Esophagus (tissue), 2 donors: ENCODE results near the gene THRB. TPM values are rescaled to one million over a fixed set of nuclear protein-coding genes. Genes with fewer than 3 reads are reported as not detected.
A peak's percentile ranks its signal among the peaks of the same experiment; 100 is the strongest.

Experiments used
- H3K27ac ChIP-seq, 2 donors: one replicate each; pipeline ENCODE4 v1.5.1; 2013; ENCODE audit warnings: low read depth in 2 of 2, mild to moderate bottlenecking in 2 of 2, inconsistent platforms in 1 of 2, low read length in 1 of 2, moderate library complexity in 1 of 2
- H3K27me3 ChIP-seq, 2 donors: one replicate each; pipeline ENCODE4 v1.6.1; 2013; ENCODE audit warnings: low read length in 2 of 2, control low read depth in 1 of 2, mild to moderate bottlenecking in 1 of 2; ENCODE audit not compliant: insufficient read depth in 2 of 2, control insufficient read depth in 1 of 2
- H3K36me3 ChIP-seq, 2 donors: one replicate each; pipeline ENCODE4 v1.6.1; 2013; ENCODE audit warnings: low read length in 1 of 2; ENCODE audit not compliant: control insufficient read depth in 2 of 2, insufficient read depth in 2 of 2
- H3K4me1 ChIP-seq, 2 donors: one replicate each; pipeline ENCODE4 v1.6.1; 2013; ENCODE audit warnings: low read length in 1 of 2; ENCODE audit not compliant: control insufficient read depth in 2 of 2, insufficient read depth in 2 of 2
- H3K4me3 ChIP-seq, 2 donors: one replicate each; pipeline ENCODE4 v1.5.1; 2013; ENCODE audit warnings: low read length in 2 of 2, mild to moderate bottlenecking in 2 of 2, low read depth in 1 of 2, moderate library complexity in 1 of 2
- H3K9me3 ChIP-seq, 2 donors: one replicate each; pipeline ENCODE4 v1.6.1; 2013; ENCODE audit warnings: mild to moderate bottlenecking in 2 of 2, low read depth in 1 of 2, low read length in 1 of 2, moderate library complexity in 1 of 2; ENCODE audit not compliant: control insufficient read depth in 2 of 2, insufficient read depth in 1 of 2
- WGBS, 2 donors: extraction: QIAGEN DNeasy Blood & Tissue Kit; methylation state at CpG; one replicate each; pipeline ENCODE4 v1.1.7; 2013; 5-methylcytosine and 5-hydroxymethylcytosine counted together
- polyA plus RNA-seq, 2 donors: library from polyadenylated mRNA; stranded (reverse); fragments of 200-250 nt; gene quantifications; one replicate each; pipeline ENCODE4 v1.2.3, GENCODE V29; 2013
- donor health status: healthy with polysubstance abuse.
- donor health status: Bipolar disorder and iron deficiency.

THRB gene
- polyA plus RNA-seq, 2 donors, result 1.4 to 2.5 TPM

GRCh38 chr3:24242012-24242698, 252.5 kb downstream of the THRB start:
- no peak overlapping the region for H3K4me3 ChIP-seq

GRCh38 chr3:24240306-24240705, 254.3 kb downstream of the THRB start:
- H3K27me3 ChIP-seq, result no peaks in the 10 kb centered on the region
- peak overlapping the region in 1 of 2 donors; percentile 18 for H3K27ac ChIP-seq
- H3K9me3 ChIP-seq, result no peaks in the 10 kb centered on the region
- 95 to 97% methylated on average over 6 of the region's 6 CpGs for WGBS, 2 donors
- no peaks in the 10 kb centered on the region for H3K36me3 ChIP-seq
- H3K4me1 ChIP-seq, result peaks cover 4 to 6% of the 10 kb centered on the region in 2 donors
- H3K4me3 ChIP-seq, result no peak overlapping the region

More at GRCh38 chr3:24242012-24242698, 252.5 kb downstream of the THRB start:
- Histone ChIP-seq H3K4me1 (peaks cover 4 to 6% of the 10 kb centered on the region in 2 donors), H3K36me3 (no peaks in the 10 kb centered on the region), H3K9me3 (no peaks in the 10 kb centered on the region), H3K27me3 (no peaks in the 10 kb centered on the region), H3K27ac (peak overlapping the region; percentile 42 to 45)
- WGBS, 2 donors, result 17 to 26% methylated on average over 6 of the region's 6 CpGs

GRCh38 chr3:24237971-24238706, 256.5 kb downstream of the THRB start:
- Histone ChIP-seq H3K36me3 (no peaks in the 10 kb centered on the region), H3K9me3 (no peaks in the 10 kb centered on the region), H3K27me3 (no peaks in the 10 kb centered on the region), H3K27ac (no peak overlapping the region), H3K4me1 (peaks cover 4 to 6% of the 10 kb centered on the region in 2 donors), H3K4me3 (no peak overlapping the region)
- 27 to 28% methylated on average over 4 of the region's 4 CpGs for WGBS, 2 donors

- no peaks in the 10 kb centered on the region for H3K4me1 ChIP-seq
- H3K9me3 ChIP-seq, result no peaks in the 10 kb centered on the region
- H3K36me3 ChIP-seq, result no peaks in the 10 kb centered on the region
- H3K27me3 ChIP-seq, result no peaks in the 10 kb centered on the region
- WGBS, 2 donors, result 52 to 60% methylated on average over 3 of the region's 3 CpGs
- H3K27ac ChIP-seq, result no peak overlapping the region
- no peak overlapping the region for H3K4me3 ChIP-seq
These were observed 259.5 kb downstream of the THRB start for GRCh38 chr3:24235121-24235520.

GRCh38 chr3:24232784-24233183, 261.9 kb downstream of the THRB start:
- 86 to 93% methylated on average over 1 of the region's 1 CpG for WGBS, 2 donors
- Histone ChIP-seq H3K27me3 (no peaks in the 10 kb centered on the region), H3K4me3 (no peak overlapping the region), H3K4me1 (no peaks in the 10 kb centered on the region), H3K27ac (no peak overlapping the region), H3K9me3 (no peaks in the 10 kb centered on the region), H3K36me3 (no peaks in the 10 kb centered on the region)

- Histone ChIP-seq H3K36me3 (no peaks in the 10 kb centered on the region), H3K27me3 (no peaks in the 10 kb centered on the region), H3K27ac (no peak overlapping the region), H3K4me1 (no peaks in the 10 kb centered on the region), H3K9me3 (no peaks in the 10 kb centered on the region), H3K4me3 (no peak overlapping the region)
- WGBS, 2 donors, result 74 to 79% methylated on average over 5 of the region's 5 CpGs
These were observed 265.0 kb downstream of the THRB start for GRCh38 chr3:24229468-24230221.

GRCh38 chr3:24227635-24228034, 267.0 kb downstream of the THRB start:
- WGBS, 2 donors, result 82 to 85% methylated on average over 3 of the region's 3 CpGs
- Histone ChIP-seq H3K36me3 (no peaks in the 10 kb centered on the region), H3K9me3 (no peaks in the 10 kb centered on the region), H3K4me1 (no peaks in the 10 kb centered on the region), H3K4me3 (no peak overlapping the region), H3K27me3 (no peaks in the 10 kb centered on the region), H3K27ac (no peak overlapping the region)

GRCh38 chr3:24226397-24226796, 268.3 kb downstream of the THRB start:
- Histone ChIP-seq H3K9me3 (no peaks in the 10 kb centered on the region), H3K4me3 (no peak overlapping the region), H3K36me3 (no peaks in the 10 kb centered on the region), H3K4me1 (no peaks in the 10 kb centered on the region), H3K27ac (no peak overlapping the region), H3K27me3 (no peaks in the 10 kb centered on the region)
- WGBS, 2 donors, result 78 to 80% methylated on average over 2 of the region's 2 CpGs

GRCh38 chr3:24225385-24225950, 269.2 kb downstream of the THRB start:
- Histone ChIP-seq H3K9me3 (no peaks in the 10 kb centered on the region), H3K27me3 (no peaks in the 10 kb centered on the region), H3K27ac (no peak overlapping the region), H3K36me3 (no peaks in the 10 kb centered on the region), H3K4me1 (no peaks in the 10 kb centered on the region), H3K4me3 (no peak overlapping the region)
- WGBS, 2 donors, result 56 to 57% methylated on average over 5 of the region's 5 CpGs
